ENCODE measurements around the gene PHYHD1.

Gene PHYHD1

GRCh38 chr9:128901822-128902221, 19.0 kb upstream of the PHYHD1 start:
- no peak for DNase-seq

GRCh38 chr9:128902351-128903078, 18.3 kb upstream of the PHYHD1 start:
- no peak for DNase-seq

DNA sequence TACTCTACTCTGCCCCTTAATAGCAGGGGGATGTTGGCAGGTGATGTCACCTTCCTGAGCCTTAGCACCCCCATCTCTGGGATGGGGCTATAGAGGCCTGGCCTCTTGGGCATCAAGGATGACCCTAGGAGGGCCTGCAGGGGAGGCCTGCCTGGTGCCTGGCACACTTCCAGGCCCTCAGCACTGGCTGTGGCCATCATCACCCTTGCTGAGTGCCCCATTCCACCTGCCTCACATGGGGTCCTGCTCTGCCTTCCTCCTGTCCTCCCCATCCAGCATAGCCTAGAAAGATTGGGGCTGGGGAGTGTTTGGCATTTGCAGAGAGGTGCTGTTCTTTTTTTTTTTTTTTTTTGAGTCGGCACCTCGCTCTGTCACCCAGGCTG, 17.7 kb upstream of the PHYHD1 start:
- DNase-seq, result no peak

GRCh38 chr9:128903871-128904620, 16.7 kb upstream of the PHYHD1 start:
- DNase-seq, result no peak

- DNase-seq, result no peak
These were observed 14.8 kb upstream of the PHYHD1 start for GRCh38 chr9:128905964-128906363.

- no peak for DNase-seq
These were observed 14.0 kb upstream of the PHYHD1 start for GRCh38 chr9:128906741-128907140.

DNA sequence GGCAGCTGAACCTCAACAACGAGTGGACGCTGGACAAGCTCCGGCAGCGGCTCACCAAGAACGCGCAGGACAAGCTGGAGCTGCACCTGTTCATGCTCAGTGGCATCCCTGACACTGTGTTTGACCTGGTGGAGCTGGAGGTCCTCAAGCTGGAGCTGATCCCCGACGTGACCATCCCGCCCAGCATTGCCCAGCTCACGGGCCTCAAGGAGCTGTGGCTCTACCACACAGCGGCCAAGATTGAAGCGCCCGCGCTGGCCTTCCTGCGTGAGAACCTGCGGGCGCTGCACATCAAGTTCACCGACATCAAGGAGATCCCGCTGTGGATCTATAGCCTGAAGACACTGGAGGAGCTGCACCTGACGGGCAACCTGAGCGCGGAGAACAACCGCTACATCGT, 12.4 kb upstream of the PHYHD1 start:
- no peak for DNase-seq

- DNase-seq, result no peak
These were observed 10.9 kb upstream of the PHYHD1 start for GRCh38 chr9:128909859-128910258.

GRCh38 chr9:128910906-128911305, 9.9 kb upstream of the PHYHD1 start:
- DNase-seq, result no peak

- DNase-seq, result peak; percentile 82
These were observed 9.2 kb upstream of the PHYHD1 start for GRCh38 chr9:128911529-128912035.

DNA sequence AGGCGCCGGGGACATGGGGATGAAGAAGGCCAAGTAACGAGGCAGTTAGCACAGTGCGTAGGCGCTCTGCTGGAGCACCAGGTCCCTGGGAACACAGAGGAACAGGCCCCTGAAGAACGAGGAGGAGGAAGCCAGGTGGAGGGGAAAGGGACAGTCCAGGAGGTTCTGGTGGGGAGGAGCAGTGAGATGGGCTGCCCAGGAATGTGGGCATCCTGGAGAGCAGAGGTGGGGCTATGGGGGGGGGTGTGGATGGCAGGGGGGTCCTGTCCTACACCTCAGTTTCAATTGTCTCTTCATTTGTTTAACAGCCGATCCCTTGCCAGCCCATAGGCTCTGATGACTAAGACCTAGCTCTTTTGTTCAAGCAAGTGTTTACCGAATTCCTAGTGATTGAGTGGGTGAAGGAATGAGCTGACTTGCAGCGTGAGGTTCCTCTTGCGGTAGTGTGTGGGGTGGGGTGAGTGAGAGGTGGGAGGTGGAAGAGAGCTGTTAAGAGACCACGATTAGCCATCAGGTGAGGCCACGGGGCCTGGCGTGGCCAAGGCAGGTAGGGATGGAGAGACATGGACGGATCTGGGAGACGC, 8.4 kb upstream of the PHYHD1 start:
- DNase-seq, result peak; percentile 86

DNA sequence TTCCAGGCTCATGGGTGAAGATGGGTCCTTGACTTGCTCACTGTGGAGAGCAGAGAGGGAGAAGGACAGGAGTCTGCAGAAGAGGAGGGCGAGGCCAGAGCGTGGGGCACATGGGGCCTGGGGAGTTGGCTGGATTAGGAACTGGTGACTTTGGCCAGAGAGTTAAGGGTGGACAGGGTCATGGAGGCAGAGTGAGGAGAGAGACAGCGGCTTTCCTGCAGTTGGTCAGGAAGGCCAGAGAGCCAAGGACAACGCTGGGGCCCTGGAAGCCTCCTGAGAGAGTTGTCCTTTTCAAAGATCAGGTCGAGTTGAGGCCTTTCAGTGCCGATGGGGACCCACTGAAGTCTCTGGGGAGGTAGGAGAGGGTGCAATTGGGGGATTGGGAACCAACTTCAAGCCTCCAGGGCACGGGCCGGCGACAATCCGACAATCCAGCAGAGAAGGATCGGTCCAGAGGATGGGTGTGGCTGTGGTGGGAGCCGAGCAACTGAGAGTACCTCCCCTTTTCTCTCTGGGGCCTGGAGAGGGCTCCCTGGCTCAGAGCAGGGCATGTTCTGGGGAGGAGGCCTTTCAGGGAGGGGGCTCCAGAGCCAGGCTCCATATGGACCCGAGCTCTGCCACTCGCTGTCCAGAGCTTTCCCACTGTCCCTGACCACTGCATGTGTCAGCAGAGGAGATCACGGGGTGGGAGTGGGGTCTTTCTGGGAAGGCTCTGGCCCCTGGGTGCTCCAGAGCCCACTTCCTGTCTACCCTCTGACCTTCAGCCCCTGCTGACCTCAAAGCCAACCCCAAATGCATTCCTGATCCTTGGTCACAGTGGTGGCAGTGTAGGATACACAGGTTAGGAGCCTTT, 7.5 kb upstream of the PHYHD1 start:
- no peak for DNase-seq

- DNase-seq, result no peak
These were observed 6.6 kb upstream of the PHYHD1 start for GRCh38 chr9:128913995-128914772.

DNA sequence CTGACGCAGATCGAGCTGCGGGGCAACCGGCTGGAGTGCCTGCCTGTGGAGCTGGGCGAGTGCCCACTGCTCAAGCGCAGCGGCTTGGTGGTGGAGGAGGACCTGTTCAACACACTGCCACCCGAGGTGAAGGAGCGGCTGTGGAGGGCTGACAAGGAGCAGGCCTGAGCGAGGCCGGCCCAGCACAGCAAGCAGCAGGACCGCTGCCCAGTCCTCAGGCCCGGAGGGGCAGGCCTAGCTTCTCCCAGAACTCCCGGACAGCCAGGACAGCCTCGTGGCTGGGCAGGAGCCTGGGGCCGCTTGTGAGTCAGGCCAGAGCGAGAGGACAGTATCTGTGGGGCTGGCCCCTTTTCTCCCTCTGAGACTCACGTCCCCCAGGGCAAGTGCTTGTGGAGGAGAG, 4.6 kb upstream of the PHYHD1 start:
- no peak for DNase-seq

DNA sequence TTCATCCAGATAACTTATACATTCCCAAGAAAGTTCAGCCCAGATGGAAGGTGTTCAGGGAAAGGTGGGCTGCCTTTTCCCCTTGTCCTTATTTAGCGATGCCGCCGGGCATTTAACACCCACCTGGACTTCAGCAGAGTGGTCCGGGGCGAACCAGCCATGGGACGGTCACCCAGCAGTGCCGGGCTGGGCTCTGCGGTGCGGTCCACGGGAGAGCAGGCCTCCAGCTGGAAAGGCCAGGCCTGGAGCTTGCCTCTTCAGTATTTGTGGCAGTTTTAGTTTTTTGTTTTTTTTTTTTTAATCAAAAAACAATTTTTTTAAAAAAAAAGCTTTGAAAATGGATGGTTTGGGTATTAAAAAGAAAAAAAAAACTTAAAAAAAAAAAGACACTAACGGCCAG, 4.0 kb upstream of the PHYHD1 start:
- no peak for DNase-seq

DNA sequence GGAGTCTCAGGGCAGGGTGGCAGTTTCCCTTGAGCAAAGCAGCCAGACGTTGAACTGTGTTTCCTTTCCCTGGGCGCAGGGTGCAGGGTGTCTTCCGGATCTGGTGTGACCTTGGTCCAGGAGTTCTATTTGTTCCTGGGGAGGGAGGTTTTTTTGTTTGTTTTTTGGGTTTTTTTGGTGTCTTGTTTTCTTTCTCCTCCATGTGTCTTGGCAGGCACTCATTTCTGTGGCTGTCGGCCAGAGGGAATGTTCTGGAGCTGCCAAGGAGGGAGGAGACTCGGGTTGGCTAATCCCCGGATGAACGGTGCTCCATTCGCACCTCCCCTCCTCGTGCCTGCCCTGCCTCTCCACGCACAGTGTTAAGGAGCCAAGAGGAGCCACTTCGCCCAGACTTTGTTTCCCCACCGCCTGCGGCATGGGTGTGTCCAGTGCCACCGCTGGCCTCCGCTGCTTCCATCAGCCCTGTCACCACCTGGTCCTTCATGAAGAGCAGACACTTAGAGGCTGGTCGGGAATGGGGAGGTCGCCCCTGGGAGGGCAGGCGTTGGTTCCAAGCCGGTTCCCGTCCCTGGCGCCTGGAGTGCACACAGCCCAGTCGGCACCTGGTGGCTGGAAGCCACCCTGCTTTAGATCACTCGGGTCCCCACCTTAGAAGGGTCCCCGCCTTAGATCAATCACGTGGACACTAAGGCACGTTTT, 3.5 kb upstream of the PHYHD1 start:
- DNase-seq, result peak; percentile 69

GRCh38 chr9:128918921-128919320, 1.9 kb upstream of the PHYHD1 start:
- DNase-seq, result no peak

- DNase-seq, result no peak
These were observed 1.2 kb upstream of the PHYHD1 start for GRCh38 chr9:128919402-128920089.

GRCh38 chr9:128921881-128922763, 1.3 kb downstream of the PHYHD1 start:
- DNase-seq, result peak; percentile 61

DNA sequence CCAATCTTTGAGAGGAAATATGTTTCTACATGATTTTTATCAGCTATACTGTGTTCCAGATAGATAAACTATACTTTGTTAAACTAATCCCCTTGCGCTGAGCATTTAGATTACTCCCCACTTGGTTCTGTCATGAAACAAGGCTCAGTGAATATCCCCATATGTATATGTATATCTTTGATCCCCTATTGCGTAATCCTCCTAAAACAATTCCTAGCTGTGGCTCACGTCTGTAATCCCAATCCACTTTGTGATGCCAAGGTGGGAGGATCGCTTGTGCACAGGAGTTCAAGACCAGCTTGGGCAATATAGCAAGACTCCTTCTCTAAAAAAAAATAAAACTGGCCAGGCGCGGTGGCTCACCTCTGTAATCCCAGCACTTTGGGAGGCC, 2.7 kb downstream of the PHYHD1 start:
- DNase-seq, result no peak

All from fibroblast of upper back skin (primary cell).